ENCODE data around the gene YJEFN3. TPM values are rescaled to one million over a fixed set of nuclear protein-coding genes. Genes with fewer than 3 reads are reported as not detected.

The YJEFN3 gene
- total and polyA plus RNA-seq, 10 of the 15 experiments (the other 5 are each of a cell fraction or from before 2014, with no cell fraction given): 0.05 to 6.9 (median 3.5) TPM

DNA sequence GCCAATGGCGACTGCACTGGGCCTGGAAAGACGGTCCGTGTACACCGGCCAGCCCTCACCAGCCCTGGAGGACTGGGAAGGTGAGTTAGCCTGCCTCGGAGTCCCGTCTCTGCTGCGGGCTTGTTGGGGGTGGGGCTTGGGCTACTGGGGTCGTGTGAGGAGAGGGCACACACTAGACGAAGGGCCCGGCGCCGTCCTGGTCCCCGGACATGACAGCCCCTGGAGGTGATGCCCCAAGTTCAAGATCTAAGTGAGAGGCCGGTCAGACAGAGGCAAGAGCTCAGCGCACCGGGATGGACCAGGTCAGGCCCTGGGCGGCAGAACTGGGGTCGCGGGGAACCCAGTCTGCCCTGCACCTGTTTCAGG is 11.0 kb downstream of the YJEFN3 start:
- H3K36me3 ChIP-seq (ENCODE audit: control insufficient read depth in 2 of 2, insufficient read depth in 2 of 2, low read length in 1 of 2): no peaks in the 10 kb centered on the region
- no peak overlapping the region for H3K4me3 ChIP-seq
- SMC1A ChIA-PET (ENCODE audit: uncharacterized antibody, unreplicated experiment): no interaction called here
- no peak for ATAC-seq
- no peaks in the 10 kb centered on the region for H3K79me2 ChIP-seq (ENCODE audit: control insufficient read depth, insufficient read depth, low read length)
- no peak for DNase-seq (ENCODE audit: low read depth, low spot score)
- no peak for FAIRE-seq
- H3K27me3 ChIP-seq (replicated peaks in 1 of 2; ENCODE audit: control insufficient read depth in 2 of 2, insufficient read depth in 2 of 2, low read length in 1 of 2): peaks cover 0 to 3% of the 10 kb centered on the region in 2 experiments; a peak in 1 of 4 replicates
- peaks cover 3% of the 10 kb centered on the region for H3K4me1 ChIP-seq (ENCODE audit: control insufficient read depth, insufficient read depth, low read length)
- H3K9ac ChIP-seq (ENCODE audit: control insufficient read depth, insufficient read depth, low read length): no peak overlapping the region
- BruUV-seq (replicated peaks): no TSS peak
- WGBS (ENCODE audit: insufficient coverage, insufficient replicate concordance, low lambda C conversion rate, missing lambda C conversion rate): 85% methylated on average over 19 of the region's 19 CpGs
- CTCF ChIA-PET: interaction anchor here (0.7 to 1.7 kb wide), 2 partner anchors 14 to 20 kb away, joined by 3 to 5 read pairs; no protein-coding TSS in a partner anchor
- intact Hi-C loops (cut with micrococcal nuclease; ENCODE audit: unreplicated experiment) (no loop called here), in situ Hi-C loops (cut with MboI) (loop anchor here (25.0 kb wide), 4 partner anchors 873 to 1498 kb away; partner anchors contain the start of genes ZNF66 and ZNF737)
- POLR2A ChIA-PET: no interaction called here
- TF ChIP-seq, protein P1, sequence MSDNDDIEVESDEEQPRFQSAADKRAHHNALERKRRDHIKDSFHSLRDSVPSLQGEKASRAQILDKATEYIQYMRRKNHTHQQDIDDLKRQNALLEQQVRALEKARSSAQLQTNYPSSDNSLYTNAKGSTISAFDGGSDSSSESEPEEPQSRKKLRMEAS (IDR thresholded peaks at IDR 0.05; ENCODE audit: low read depth, low read length): no peak
- TF ChIP-seq, protein P2, sequence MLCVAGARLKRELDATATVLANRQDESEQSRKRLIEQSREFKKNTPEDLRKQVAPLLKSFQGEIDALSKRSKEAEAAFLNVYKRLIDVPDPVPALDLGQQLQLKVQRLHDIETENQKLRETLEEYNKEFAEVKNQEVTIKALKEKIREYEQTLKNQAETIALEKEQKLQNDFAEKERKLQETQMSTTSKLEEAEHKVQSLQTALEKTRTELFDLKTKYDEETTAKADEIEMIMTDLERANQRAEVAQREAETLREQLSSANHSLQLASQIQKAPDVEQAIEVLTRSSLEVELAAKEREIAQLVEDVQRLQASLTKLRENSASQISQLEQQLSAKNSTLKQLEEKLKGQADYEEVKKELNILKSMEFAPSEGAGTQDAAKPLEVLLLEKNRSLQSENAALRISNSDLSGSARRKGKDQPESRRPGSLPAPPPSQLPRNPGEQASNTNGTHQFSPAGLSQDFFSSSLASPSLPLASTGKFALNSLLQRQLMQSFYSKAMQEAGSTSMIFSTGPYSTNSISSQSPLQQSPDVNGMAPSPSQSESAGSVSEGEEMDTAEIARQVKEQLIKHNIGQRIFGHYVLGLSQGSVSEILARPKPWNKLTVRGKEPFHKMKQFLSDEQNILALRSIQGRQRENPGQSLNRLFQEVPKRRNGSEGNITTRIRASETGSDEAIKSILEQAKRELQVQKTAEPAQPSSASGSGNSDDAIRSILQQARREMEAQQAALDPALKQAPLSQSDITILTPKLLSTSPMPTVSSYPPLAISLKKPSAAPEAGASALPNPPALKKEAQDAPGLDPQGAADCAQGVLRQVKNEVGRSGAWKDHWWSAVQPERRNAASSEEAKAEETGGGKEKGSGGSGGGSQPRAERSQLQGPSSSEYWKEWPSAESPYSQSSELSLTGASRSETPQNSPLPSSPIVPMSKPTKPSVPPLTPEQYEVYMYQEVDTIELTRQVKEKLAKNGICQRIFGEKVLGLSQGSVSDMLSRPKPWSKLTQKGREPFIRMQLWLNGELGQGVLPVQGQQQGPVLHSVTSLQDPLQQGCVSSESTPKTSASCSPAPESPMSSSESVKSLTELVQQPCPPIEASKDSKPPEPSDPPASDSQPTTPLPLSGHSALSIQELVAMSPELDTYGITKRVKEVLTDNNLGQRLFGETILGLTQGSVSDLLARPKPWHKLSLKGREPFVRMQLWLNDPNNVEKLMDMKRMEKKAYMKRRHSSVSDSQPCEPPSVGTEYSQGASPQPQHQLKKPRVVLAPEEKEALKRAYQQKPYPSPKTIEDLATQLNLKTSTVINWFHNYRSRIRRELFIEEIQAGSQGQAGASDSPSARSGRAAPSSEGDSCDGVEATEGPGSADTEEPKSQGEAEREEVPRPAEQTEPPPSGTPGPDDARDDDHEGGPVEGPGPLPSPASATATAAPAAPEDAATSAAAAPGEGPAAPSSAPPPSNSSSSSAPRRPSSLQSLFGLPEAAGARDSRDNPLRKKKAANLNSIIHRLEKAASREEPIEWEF (IDR thresholded peaks at IDR 0.05; ENCODE audit: insufficient replicate concordance, low read depth, low read length): no peak
- TF ChIP-seq, protein P3, sequence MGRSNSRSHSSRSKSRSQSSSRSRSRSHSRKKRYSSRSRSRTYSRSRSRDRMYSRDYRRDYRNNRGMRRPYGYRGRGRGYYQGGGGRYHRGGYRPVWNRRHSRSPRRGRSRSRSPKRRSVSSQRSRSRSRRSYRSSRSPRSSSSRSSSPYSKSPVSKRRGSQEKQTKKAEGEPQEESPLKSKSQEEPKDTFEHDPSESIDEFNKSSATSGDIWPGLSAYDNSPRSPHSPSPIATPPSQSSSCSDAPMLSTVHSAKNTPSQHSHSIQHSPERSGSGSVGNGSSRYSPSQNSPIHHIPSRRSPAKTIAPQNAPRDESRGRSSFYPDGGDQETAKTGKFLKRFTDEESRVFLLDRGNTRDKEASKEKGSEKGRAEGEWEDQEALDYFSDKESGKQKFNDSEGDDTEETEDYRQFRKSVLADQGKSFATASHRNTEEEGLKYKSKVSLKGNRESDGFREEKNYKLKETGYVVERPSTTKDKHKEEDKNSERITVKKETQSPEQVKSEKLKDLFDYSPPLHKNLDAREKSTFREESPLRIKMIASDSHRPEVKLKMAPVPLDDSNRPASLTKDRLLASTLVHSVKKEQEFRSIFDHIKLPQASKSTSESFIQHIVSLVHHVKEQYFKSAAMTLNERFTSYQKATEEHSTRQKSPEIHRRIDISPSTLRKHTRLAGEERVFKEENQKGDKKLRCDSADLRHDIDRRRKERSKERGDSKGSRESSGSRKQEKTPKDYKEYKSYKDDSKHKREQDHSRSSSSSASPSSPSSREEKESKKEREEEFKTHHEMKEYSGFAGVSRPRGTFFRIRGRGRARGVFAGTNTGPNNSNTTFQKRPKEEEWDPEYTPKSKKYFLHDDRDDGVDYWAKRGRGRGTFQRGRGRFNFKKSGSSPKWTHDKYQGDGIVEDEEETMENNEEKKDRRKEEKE (IDR thresholded peaks at IDR 0.05): no peak
- no peak for TF ChIP-seq SUPT20H (IDR thresholded peaks at IDR 0.05; ENCODE audit: borderline replicate concordance, control insufficient read depth, low read depth, low read length)
- no peak for TF ChIP-seq KDM1A (IDR thresholded peaks at IDR 0.05; ENCODE audit: borderline replicate concordance)
- no peak for TF ChIP-seq NFXL1 (IDR thresholded peaks at IDR 0.05; ENCODE audit: borderline replicate concordance)
- TF ChIP-seq, protein P4, sequence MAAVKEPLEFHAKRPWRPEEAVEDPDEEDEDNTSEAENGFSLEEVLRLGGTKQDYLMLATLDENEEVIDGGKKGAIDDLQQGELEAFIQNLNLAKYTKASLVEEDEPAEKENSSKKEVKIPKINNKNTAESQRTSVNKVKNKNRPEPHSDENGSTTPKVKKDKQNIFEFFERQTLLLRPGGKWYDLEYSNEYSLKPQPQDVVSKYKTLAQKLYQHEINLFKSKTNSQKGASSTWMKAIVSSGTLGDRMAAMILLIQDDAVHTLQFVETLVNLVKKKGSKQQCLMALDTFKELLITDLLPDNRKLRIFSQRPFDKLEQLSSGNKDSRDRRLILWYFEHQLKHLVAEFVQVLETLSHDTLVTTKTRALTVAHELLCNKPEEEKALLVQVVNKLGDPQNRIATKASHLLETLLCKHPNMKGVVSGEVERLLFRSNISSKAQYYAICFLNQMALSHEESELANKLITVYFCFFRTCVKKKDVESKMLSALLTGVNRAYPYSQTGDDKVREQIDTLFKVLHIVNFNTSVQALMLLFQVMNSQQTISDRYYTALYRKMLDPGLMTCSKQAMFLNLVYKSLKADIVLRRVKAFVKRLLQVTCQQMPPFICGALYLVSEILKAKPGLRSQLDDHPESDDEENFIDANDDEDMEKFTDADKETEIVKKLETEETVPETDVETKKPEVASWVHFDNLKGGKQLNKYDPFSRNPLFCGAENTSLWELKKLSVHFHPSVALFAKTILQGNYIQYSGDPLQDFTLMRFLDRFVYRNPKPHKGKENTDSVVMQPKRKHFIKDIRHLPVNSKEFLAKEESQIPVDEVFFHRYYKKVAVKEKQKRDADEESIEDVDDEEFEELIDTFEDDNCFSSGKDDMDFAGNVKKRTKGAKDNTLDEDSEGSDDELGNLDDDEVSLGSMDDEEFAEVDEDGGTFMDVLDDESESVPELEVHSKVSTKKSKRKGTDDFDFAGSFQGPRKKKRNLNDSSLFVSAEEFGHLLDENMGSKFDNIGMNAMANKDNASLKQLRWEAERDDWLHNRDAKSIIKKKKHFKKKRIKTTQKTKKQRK (IDR thresholded peaks at IDR 0.05; ENCODE audit: low read depth, low read length): no peak
- no peak for TF ChIP-seq JUNB (IDR thresholded peaks at IDR 0.05)
- TF ChIP-seq KAT2A (conservative IDR thresholded peaks at IDR 0.05; ENCODE audit: control insufficient read depth, low read depth, low read length): no peak
- H3K9me3 ChIP-seq (replicated peaks; ENCODE audit: control insufficient read depth, insufficient read depth, low read length): no peaks in the 10 kb centered on the region; the same call in 2 of the 3 replicates
- no peak overlapping the region for H2AFZ ChIP-seq (ENCODE audit: control insufficient read depth, low read depth, low read length)
- RAD21 ChIA-PET (ENCODE audit: unreplicated experiment): interaction anchor here (0.9 kb wide), 1 partner anchor 9 kb away, joined by 5 read pairs; no protein-coding TSS in a partner anchor
- H4K20me1 ChIP-seq (ENCODE audit: control insufficient read depth, insufficient read depth): no peaks in the 10 kb centered on the region
- H3K4me2 ChIP-seq (ENCODE audit: control insufficient read depth, insufficient read depth): no peak overlapping the region
- H3K27ac ChIP-seq (ENCODE audit: control insufficient read depth, insufficient read depth): no peak overlapping the region

Data from GM12878 (cell line).